Astrocyte of the cerebellum (primary cell): ENCODE data around the gene SYT8.

Source experiments
- DNase-seq: peaks from one replicate; pipeline ENCODE4 v3.0.0-alpha.2; 2011; ENCODE audit warnings: low read depth
- H3K4me3 ChIP-seq: 2 replicates; pipeline ENCODE4 v1.5.1; 2011; ENCODE audit warnings: mild to moderate bottlenecking, low read depth, low read length, moderate library complexity
- CTCF ChIP-seq: IDR thresholded peaks from 2 replicates; pipeline ENCODE4 v1.5.1; 2012; ENCODE audit warnings: low read length, low read depth, moderate library complexity, mild to moderate bottlenecking; ENCODE audit errors: missing control alignments
- in situ Hi-C: cut with HindIII; loops from 2 replicates; pipeline ENCODE4 v1.10.0; 2017; ENCODE audit warnings: low sequenced_read_pairs

The SYT8 gene

GRCh38 chr11:1832211-1832919, 2.4 kb upstream of the SYT8 start:
- DNase-seq, result no peak
- peak; percentile 92 for TF ChIP-seq CTCF
- in situ Hi-C loops, result no loop called here
- no peak overlapping the region for H3K4me3 ChIP-seq

- TF ChIP-seq CTCF, result no peak
- DNase-seq, result no peak
- in situ Hi-C loops, result no loop called here
- no peak overlapping the region for H3K4me3 ChIP-seq
These were observed 1.9 kb upstream of the SYT8 start for GRCh38 chr11:1832920-1833295.

GRCh38 chr11:1834062-1834610, 654 bp upstream of the SYT8 start:
- no peak overlapping the region for H3K4me3 ChIP-seq
- DNase-seq, result no peak
- in situ Hi-C loops, result no loop called here
- TF ChIP-seq CTCF, result no peak

GRCh38 chr11:1835671-1836010, 851 bp downstream of the SYT8 start:
- no peak overlapping the region for H3K4me3 ChIP-seq
- no peak for TF ChIP-seq CTCF
- DNase-seq, result no peak
- in situ Hi-C loops, result no loop called here

GRCh38 chr11:1836011-1836945, 1.5 kb downstream of the SYT8 start:
- DNase-seq, result no peak
- H3K4me3 ChIP-seq, result no peak overlapping the region
- no peak for TF ChIP-seq CTCF
- in situ Hi-C loops, result no loop called here

- H3K4me3 ChIP-seq, result no peak overlapping the region
- in situ Hi-C loops, result no loop called here
- no peak for DNase-seq
- peak; percentile 87 for TF ChIP-seq CTCF
These were observed 2.6 kb downstream of the SYT8 start for GRCh38 chr11:1837171-1838076.
